Body of pancreas (tissue), 4 donors: ENCODE data around the gene MEIG1.
A peak's percentile ranks its signal among the peaks of the same experiment; 100 is the strongest.

Experiments
- CTCF ChIP-seq, 7 experiments: fragments of 450-650 bp in 4 of 7; fragments of 200-600 bp in 3 of 7; sonication (generic) in 3 of 7; IDR thresholded peaks; one replicate each; pipeline ENCODE4 v1.5.1; 2016 to 2019; ENCODE audit warnings: antibody characterized with exemption in 7 of 7
- POLR2A ChIP-seq, 3 donors: fragments of 450-650 bp; IDR thresholded peaks; one replicate each; pipeline ENCODE4 v1.6.1; 2016; ENCODE audit warnings: antibody characterized with exemption in 3 of 3, mild to moderate bottlenecking in 2 of 3

- no peak for TF ChIP-seq CTCF (IDR thresholded peaks at IDR 0.05)
- TF ChIP-seq POLR2A (IDR thresholded peaks at IDR 0.05): peak; percentile 36 to 80 (median 79)
These were observed 5.0 kb upstream of the MEIG1 start, which contains the start of gene DCLRE1C for GRCh38 chr10:14954001-14954770.
